Left ventricle myocardium inferior (tissue), 1 donor: ENCODE results near the gene RAB40C. TPM values are rescaled to one million over a fixed set of nuclear protein-coding genes. Genes with fewer than 3 reads are reported as not detected.

Source experiments
- DNase-seq: peaks from one replicate; pipeline ENCODE4 v3.0.0-alpha.2; 2020
- H3K27ac ChIP-seq: fragments of 200-600 bp; replicated peaks from 2 replicates; pipeline ENCODE4 v1.8.0; 2021
- H3K27me3 ChIP-seq: fragments of 200-600 bp; 2 replicates; pipeline ENCODE4 v1.8.0; 2021; ENCODE audit warnings: low read depth
- H3K36me3 ChIP-seq: fragments of 200-600 bp; 2 replicates; pipeline ENCODE4 v1.8.0; 2021
- H3K4me1 ChIP-seq: fragments of 200-600 bp; 2 replicates; pipeline ENCODE4 v1.8.0; 2021
- H3K4me3 ChIP-seq: fragments of 200-600 bp; 2 replicates; pipeline ENCODE4 v1.8.0; 2021; ENCODE audit warnings: mild to moderate bottlenecking, moderate library complexity
- H3K9me3 ChIP-seq: fragments of 200-600 bp; replicated peaks from 2 replicates; pipeline ENCODE4 v1.8.0; 2021
- intact Hi-C: fragments of 100-400 bp; cut with micrococcal nuclease; formaldehyde crosslinking; loops from one replicate; pipeline ENCODE4 v1.11.0; 2022
- total RNA-seq: library from RNA; stranded (reverse); fragmentation: NEBNext Ultra II Directional; extraction: Animal tissue kit (Norgen Biotek cat#: 25700); gene quantifications from one replicate; pipeline ENCODE4 v1.2.1, GENCODE V29; 2021
- TF ChIP-seq, protein P1 (sequence below): fragments of 200-600 bp; IDR thresholded peaks from 2 replicates; pipeline ENCODE4 v1.8.0; 2021; ENCODE audit warnings: antibody characterized with exemption, mild to moderate bottlenecking, borderline replicate concordance
- donor health status: DM: no; HTN: yes; CAD: no; lungs with severe emphysema.

RAB40C gene
- total RNA-seq, 1 donor from 2014 or later: 10.3 TPM

DNA sequence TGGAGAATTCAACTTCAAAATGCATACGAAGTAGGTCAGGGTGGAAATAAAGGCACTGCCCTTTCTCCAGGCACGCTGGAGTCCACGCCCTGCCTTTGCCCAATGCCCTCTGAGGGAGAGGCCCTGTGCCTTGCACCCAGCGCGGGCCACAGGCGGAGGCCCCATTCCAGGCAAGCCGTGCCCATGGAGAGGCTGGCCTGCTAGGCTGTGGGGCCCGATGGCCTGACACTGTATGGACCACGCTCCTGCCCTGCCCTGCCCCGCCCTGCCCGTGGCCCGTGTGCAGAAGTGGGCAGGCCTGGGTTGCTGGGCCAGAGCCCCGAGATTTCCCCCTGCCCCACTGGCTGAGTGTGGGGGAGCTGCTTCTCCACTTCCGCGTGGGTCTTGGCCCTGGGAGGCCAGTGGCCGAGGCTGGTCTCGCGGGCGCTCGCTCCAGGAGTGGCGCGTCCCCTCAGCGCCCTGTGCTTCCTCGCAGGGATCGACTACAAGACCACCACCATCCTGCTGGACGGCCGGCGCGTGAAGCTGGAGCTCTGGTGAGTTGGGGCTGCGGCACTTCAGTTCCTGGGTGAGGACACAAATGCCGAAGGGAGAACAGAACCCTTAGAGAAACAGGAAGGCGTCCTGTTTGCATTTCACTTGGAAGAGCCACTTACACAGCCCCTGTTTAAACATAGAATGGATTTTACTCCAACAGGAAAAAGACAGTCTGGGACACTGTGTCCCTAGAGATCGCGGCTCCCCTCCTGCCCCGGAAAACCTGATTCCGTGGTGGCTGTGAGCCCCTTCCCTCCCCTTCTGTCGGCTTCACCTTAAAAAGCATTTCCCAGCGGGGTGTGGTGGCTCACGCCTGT, 27.1 kb downstream of the RAB40C start:
- Histone ChIP-seq H3K36me3 (peaks cover 13% of the 10 kb centered on the region), H3K4me3 (no peak overlapping the region), H3K4me1 (no peaks in the 10 kb centered on the region), H3K27ac (no peak overlapping the region), H3K27me3 (no peaks in the 10 kb centered on the region), H3K9me3 (no peaks in the 10 kb centered on the region)
- intact Hi-C loops: no loop called here
- TF ChIP-seq, protein P1, sequence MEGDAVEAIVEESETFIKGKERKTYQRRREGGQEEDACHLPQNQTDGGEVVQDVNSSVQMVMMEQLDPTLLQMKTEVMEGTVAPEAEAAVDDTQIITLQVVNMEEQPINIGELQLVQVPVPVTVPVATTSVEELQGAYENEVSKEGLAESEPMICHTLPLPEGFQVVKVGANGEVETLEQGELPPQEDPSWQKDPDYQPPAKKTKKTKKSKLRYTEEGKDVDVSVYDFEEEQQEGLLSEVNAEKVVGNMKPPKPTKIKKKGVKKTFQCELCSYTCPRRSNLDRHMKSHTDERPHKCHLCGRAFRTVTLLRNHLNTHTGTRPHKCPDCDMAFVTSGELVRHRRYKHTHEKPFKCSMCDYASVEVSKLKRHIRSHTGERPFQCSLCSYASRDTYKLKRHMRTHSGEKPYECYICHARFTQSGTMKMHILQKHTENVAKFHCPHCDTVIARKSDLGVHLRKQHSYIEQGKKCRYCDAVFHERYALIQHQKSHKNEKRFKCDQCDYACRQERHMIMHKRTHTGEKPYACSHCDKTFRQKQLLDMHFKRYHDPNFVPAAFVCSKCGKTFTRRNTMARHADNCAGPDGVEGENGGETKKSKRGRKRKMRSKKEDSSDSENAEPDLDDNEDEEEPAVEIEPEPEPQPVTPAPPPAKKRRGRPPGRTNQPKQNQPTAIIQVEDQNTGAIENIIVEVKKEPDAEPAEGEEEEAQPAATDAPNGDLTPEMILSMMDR: no peak
- no peak for DNase-seq

GRCh38 chr16:617855-618254, 28.0 kb downstream of the RAB40C start:
- TF ChIP-seq, protein P1: no peak

GRCh38 chr16:619476-620100, 29.7 kb downstream of the RAB40C start:
- intact Hi-C loops: no loop called here
- TF ChIP-seq, protein P1: no peak
- H3K4me3 ChIP-seq: no peak overlapping the region
- no peak overlapping the region for H3K27ac ChIP-seq
- no peaks in the 10 kb centered on the region for H3K9me3 ChIP-seq
- H3K27me3 ChIP-seq: no peaks in the 10 kb centered on the region
- H3K4me1 ChIP-seq: no peaks in the 10 kb centered on the region
- peaks cover 13% of the 10 kb centered on the region for H3K36me3 ChIP-seq
- no peak for DNase-seq

More at GRCh38 chr16:617855-618254, 28.0 kb downstream of the RAB40C start:
- intact Hi-C loops: no loop called here
- no peak for DNase-seq
- Histone ChIP-seq H3K36me3 (peaks cover 13% of the 10 kb centered on the region), H3K4me3 (no peak overlapping the region), H3K27ac (no peak overlapping the region), H3K4me1 (no peaks in the 10 kb centered on the region), H3K27me3 (no peaks in the 10 kb centered on the region), H3K9me3 (no peaks in the 10 kb centered on the region)

- intact Hi-C loops: no loop called here
- Histone ChIP-seq H3K27ac (no peak overlapping the region), H3K4me3 (no peak overlapping the region)
These were observed 31.0 kb downstream of the RAB40C start for GRCh38 chr16:620700-621525.

DNA sequence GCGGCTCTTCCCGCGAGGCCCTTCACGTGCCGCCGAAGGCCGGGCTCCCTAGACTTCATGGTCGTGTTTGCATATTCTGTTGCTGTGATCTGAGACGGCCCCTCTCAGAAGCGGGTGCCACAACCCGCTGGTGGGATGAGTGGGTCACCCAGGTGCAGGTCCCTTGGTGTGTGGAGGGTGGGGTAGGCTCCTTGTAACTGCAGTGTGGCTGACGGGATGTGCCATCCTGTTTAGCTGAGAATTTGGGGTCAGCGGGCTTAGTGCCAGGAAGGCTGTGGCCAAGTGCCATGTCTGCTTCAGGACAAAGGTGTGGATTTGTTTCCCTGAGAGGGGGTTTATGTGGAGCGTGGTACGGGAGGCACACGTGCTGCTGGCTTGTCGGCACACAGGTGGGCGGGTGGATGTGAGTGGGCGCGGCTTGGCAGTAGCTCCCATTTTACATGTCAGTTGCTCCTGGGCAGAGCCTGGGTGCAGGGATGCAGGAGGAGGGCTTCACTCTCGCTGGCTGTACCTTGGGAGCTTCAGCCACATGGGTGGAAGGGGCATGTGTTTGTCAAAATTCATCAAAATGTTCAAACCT, 31.8 kb downstream of the RAB40C start:
- no peak overlapping the region for H3K4me3 ChIP-seq
- no peaks in the 10 kb centered on the region for H3K27me3 ChIP-seq
- H3K36me3 ChIP-seq: peaks cover 25% of the 10 kb centered on the region
- H3K9me3 ChIP-seq: no peaks in the 10 kb centered on the region
- no peaks in the 10 kb centered on the region for H3K4me1 ChIP-seq
- intact Hi-C loops: no loop called here
- TF ChIP-seq, protein P1: no peak
- DNase-seq: no peak
- H3K27ac ChIP-seq: no peak overlapping the region

More at GRCh38 chr16:620700-621525, 31.0 kb downstream of the RAB40C start:
- no peaks in the 10 kb centered on the region for H3K9me3 ChIP-seq
- peaks cover 18% of the 10 kb centered on the region for H3K36me3 ChIP-seq
- TF ChIP-seq, protein P1: no peak
- no peak for DNase-seq
- H3K4me1 ChIP-seq: no peaks in the 10 kb centered on the region
- H3K27me3 ChIP-seq: no peaks in the 10 kb centered on the region
